GM18951 (cell line): ENCODE measurements around the gene SH2D5.
"Not testable (repeated sequence)": the region's sequence is repeated elsewhere in the genome, so short reads cannot be mapped to it uniquely, and the experiment has no call there.

Source experiments
- POLR2A ChIP-seq: IDR thresholded peaks from 4 replicates; pipeline ENCODE4 v1.6.1; 2011; ENCODE audit warnings: mild to moderate bottlenecking; ENCODE audit not compliant: insufficient read length, insufficient read depth; ENCODE audit errors: extremely low read depth
- in situ Hi-C: fragments of 300-500 bp; cut with MboI; formaldehyde crosslinking; loops from one replicate; pipeline ENCODE4 v1.12.0; 2022; ENCODE audit warnings: low sequenced_read_pairs, mixed read lengths, inconsistent platforms; ENCODE audit not compliant: unreplicated experiment

SH2D5 gene

DNA sequence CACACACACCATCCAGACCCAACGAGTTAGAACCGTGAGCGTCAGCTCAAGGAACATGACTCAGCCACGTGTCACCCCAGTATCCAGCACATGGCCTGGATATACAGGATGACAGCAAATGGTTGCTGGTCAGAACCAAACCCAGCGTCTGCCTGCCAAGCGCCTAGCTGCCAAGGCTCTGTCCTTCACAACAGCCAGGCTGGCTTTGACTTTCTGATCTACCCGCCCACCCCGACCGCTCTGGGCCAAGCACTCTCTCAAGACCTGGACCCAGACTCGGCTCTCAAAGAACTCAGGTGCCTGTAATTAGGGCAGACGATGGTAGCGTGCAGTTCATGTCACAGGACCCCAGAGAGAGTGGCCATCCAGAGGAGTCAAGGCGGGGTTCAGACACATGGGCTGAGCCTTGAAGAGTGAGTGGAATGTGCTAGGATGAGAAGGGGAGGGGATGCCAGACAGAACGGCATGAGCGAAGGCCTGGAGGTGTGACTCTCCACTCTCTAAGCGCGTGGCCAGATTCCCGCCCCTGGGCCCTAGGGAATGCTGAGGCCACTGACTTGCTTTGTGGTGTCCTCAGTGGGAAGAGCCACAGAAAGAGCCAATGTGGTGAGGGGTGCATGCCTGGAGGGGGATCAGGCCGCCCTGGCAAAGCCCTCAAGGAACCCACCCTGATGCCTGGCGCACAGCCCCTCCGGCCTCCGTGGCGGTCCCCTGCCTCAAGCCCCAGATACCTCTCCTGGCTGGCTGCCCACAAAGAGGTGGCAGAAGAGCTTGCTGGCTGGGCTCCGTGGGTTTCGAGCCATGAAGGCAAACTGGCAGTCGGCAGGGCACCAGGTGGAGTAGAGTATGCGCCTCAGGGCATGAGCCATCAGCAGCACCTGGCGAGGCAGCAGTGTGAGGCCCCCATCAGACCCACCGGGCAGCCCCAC, 7.0 kb downstream of the SH2D5 start:
- TF ChIP-seq POLR2A = no peak
- in situ Hi-C loops = no loop called here

DNA sequence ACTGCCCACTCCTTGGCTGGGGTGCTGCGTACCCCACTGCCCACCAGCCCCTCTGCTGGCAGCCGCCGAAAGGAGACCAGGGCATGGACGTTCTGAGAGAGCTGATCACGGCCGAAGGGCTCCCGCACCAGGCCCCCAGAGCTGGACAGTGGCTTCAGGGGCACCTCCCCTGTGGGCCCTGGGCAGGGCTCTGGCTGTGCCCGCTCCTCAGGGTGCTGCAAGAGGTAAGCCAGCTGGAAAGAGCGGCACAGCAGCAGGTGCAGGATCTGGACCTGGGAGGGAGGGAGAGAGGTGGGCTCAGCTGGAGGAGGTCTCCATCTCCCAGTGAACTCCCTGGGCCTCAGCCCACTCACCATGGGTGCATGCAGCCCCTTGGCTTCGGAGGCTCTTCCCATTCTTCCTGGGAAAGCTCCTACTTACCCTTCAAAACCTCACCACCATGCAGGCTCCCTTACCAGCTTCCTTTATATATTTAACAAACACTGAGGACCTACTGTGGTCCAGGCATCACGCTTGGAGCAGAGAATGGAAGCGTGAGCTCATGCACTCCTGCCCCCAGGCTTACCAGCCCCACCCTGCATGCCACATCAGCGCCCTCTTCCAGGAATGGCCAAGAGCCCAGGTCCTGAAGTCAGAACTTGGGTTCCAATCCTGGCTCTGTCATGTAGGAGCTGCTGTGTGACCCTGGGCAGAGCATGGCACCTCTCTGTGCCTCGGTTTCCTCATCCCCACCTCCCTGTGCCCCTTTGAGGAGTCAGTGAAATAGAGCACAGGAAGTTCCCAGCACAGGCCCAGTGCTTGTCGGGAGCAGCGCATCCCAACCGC, 7.9 kb downstream of the SH2D5 start:
- in situ Hi-C loops = no loop called here

DNA sequence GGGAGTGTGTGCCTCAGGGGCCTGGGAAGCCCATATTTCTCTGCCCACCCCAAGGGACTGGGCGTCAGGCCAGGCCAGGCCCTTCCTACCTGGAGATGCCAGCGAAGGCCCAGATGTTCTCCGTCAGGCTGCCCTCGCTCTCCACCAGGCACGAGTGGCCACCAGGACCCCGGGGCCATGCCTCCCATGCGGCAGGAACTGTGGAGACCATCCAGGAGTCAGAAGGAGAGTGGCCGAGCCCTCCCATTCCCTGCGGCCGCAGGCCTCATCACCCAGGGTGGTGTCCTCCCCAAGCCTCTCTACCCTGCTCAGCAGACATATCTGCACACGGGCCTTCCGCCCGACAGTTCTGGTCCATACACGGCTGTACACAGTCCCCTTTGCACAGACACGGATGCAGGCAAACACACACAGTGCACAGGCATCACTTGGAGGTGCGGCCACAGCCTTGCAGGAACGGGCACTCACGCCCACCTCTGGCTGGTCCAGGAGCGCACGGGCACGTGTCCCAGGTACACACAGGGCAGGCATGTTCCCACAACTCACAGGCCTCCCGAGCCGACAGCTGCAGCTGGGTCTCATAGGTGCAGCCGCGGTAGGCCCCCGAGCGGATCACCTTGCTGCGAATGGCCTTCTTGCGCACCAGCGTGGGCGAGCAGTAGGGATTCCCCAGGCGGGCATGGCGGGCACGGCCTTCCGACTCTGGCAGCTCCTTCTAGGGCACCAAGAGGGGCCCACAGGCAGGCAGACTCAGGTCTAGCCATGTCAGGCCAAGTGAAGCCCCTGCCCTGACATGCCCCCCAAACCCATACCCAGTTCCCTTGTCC, 8.8 kb downstream of the SH2D5 start:
- in situ Hi-C loops = no loop called here
- TF ChIP-seq POLR2A = no peak

More for the DNA sequence above, 7.9 kb downstream of the SH2D5 start:
- TF ChIP-seq POLR2A = no peak

DNA sequence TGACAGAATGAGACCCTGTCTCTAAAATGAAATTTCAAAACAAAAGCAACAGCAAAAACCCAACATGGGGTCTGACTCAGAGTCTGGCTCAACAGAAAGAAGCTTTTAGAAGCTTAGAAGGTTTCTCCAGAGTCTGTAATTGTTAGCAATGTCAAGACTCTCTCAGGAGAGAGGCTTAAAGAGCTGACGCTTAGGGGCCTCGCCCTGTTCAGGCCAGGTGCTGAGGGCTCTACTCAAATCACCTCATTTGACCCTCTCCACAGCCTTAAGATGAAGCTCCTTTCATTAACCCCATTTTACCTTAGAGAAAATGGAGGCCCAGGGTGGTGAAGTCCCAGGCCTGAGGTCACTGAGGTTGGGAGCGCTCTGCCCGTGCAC, 9.4 kb downstream of the SH2D5 start:
- in situ Hi-C loops = no loop called here
- TF ChIP-seq POLR2A = no peak

DNA sequence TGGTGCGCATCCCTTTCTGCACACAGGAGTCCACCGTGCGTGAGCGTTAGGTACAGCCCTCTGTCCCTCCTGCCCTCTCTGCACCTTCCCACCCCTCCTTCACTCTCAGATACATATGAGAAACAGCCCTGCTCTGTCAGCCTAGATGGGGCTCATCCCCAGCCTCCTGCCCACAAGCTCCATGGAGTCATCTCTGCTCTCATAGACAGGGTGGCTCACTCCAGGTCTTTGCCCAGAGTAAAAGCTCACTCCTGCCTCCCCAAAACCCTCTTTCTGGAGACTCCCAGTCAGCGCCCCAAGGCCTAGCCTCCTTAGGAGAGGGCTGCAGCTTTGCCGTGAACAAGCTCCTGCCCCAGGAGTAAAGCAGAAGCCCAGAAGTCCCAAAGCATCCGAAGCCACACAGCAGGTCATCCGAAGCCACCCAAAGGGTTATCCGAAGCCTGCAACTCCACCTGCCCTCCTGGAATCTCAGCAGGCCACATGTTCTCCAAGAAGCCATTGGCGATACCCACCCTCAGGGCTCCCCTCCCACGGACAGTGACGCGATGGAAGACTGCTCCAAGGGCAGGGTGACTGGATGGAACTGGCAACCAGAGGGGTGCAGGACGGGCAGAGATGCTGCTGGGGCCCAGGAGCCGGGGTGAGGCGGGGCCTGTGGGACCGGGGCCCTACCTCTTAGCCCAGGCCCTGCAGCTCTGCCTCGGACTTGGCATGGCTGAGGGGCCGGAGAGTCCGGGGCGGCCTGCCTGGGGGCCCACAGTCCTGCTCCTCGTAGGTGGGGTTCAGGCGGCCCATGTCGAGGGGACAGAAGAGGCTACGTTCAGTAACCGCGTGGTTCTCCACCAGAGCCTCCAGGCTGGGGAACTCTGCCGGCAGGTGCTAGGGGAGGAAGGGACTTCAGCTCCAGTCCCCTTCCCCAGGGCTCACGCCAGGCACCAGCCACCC, 11.1 kb downstream of the SH2D5 start:
- no peak for TF ChIP-seq POLR2A
- in situ Hi-C loops = no loop called here

DNA sequence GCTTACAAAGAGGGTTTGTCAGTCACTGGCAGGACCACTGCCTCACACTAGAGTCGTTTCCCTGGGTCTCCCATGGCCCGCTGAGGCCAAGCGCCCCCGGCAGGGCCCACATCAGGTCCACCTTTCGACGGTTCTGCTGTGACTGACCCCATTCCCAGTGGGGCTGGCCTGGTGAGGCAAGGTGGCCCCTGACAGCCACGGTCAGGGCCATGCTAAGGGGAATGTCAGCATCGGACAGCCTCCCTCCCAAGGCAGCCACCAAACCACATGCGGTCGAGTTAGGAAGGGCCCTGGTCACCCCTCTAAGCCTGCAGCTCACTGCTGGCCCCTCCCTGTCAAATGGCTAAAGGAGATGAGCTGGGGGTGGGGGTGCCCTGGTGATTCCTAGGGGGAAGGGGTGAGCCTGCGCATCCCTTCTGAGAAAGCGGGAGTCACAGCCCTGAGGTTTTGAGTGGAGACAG, 11.8 kb downstream of the SH2D5 start:
- no peak for TF ChIP-seq POLR2A
- in situ Hi-C loops = no loop called here

DNA sequence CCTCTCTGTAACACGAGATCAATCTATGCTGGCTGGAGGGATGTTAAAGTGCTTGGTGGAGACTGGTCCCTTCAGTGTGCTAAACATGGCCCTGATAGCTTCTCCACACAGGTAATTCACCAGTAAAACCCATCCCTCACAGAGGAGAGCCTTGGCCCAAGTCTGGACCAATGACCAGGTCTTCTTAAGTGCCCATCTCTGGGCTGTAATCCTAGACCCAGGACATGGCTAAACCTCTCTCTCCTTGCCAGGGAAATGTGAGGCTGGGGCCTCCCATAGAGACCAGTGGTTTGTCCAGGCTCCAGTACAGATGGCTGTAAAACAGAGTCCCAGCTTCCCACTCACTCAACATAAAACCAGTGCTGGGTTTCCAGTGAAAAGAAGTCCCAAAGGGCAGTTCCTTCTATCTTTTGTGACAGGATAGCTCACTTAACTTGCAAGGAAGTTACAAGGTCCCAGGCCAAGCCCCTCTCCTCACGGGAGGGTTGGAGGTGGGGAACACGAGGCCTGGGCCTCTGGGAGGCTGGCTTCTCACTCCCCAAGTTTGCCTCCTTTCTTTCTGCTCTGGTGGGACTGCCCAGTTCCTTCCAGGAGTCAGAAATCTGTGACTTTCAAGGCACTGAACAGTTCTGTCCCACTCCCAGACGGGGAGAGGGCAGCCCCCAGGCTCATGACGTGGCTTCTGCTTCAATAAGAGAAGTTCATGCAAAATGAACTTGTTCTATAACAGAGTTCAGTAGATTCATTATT, 12.5 kb downstream of the SH2D5 start:
- TF ChIP-seq POLR2A = no peak
- in situ Hi-C loops = no loop called here

DNA sequence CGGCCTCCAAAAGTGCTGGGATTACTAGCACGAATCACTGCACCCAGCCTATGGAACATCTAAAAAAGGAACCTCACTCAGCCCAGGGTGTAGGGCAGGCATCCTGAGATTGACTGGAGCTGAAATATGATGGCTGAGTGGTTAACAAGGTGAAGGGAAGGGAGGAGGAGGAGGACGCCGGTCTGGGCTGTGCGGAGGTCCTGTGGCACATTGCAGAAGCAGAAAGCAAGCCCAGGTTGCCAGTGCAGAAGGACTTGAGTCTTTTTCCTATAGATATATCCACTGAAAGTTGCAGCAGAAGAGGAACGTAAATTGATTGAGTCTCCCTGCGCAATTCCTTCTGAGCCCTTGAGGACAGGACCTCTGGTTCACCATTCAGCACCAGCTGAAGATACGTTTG, 13.2 kb downstream of the SH2D5 start:
- no peak for TF ChIP-seq POLR2A
- in situ Hi-C loops = no loop called here

DNA sequence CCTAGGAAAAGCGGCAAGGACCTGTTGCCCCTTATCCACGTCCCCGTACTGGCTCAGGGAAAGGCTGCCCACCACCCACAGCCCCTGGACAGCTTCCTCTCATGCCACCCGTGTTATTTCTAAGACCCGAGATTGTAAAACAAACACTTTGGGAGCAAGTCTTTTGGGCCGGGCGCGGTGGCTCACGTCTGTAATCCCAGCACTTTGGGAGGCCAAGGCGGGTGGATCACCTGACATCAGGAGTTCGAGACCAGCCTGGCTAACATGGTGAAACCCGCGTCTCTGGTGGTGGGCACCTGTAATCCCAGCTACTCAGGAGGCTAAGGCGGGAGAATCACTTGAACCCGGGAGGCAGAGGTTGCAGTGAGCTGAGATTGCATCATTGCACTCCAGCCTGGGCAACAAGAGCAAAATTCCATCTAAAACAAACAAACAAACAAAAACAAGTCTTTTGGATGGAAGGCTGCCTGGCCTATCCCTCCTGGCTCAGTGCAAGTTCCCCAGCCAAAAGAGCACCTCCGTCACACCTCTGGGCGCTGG, 14.1 kb downstream of the SH2D5 start:
- in situ Hi-C loops = not testable (repeated sequence)

DNA sequence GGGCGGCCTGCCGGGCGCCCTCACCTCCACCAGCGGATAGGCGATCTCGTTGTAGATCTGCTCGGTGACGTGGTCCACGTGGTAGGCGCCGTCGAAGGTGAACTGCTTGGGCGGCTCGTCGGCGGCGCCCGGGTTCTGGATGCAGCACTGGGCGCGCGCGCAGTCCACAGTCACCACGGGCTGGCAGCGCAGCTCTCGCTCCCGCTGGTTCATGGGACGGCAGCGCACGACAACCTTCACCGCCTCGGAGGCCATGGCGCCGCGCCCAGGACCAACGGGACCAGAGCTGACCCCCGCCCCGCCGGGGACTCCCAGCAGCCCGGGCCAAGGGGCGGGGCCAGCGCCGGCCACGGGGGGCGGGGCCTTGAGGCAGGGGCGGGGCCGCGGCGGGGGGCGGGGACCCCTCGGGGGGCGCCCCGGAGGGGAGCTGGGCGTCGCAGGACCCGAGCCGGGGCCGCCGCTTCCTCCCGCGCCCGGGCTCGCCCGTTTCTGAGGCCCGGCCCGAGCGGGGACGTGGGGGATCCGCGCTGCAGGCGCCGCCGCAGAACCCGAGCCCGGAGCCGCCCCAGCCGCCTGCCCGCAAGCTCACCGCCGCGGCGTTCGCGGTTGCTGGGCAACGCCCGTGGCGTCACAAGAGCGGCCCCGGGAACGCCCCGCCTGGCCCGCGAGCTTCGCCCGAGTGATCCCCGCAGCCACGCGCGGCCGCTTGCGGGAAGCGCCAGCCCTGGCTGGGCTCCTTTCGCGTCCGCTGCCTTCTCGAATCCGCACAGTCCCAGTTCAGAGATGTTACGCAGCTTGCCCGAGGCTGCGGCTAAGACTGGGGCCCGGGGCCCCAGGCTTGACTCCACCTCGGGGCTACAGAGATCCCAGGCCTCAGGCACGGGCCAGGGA, 14.8 kb downstream of the SH2D5 start, which contains the start of gene KIF17:
KIF17 (minus strand) TSS at position 556 of the 891 bp plus-strand sequence; CDS start at position 255, 301 bp downstream.
- no peak for TF ChIP-seq POLR2A
- in situ Hi-C loops = no loop called here
